GM12865 (cell line): Measurements from ENCODE around the gene PLN.

Source experiments
- DNase-seq: peaks from one replicate; pipeline ENCODE4 v3.0.0; 2010; ENCODE audit warnings: low read depth
- H3K4me3 ChIP-seq: 2 replicates; pipeline ENCODE4 v1.5.1; 2011; ENCODE audit warnings: mild to moderate bottlenecking, low read depth, low read length, control low read depth
- TF ChIP-seq, protein P1 (sequence below): IDR thresholded peaks from 2 replicates; pipeline ENCODE4 v1.5.1; 2011; ENCODE audit warnings: low read length, control low read depth, low read depth, inconsistent platforms; ENCODE audit not compliant: insufficient read depth; ENCODE audit errors: missing control alignments

PLN gene

GRCh38 chr6:118548136-118548535, at the start of gene PLN:
Gene PLN (plus strand): TSS chr6:118548296. CDS start chr6:118558922, 10,626 bp downstream.
- DNase-seq = no peak
- TF ChIP-seq, protein P1, sequence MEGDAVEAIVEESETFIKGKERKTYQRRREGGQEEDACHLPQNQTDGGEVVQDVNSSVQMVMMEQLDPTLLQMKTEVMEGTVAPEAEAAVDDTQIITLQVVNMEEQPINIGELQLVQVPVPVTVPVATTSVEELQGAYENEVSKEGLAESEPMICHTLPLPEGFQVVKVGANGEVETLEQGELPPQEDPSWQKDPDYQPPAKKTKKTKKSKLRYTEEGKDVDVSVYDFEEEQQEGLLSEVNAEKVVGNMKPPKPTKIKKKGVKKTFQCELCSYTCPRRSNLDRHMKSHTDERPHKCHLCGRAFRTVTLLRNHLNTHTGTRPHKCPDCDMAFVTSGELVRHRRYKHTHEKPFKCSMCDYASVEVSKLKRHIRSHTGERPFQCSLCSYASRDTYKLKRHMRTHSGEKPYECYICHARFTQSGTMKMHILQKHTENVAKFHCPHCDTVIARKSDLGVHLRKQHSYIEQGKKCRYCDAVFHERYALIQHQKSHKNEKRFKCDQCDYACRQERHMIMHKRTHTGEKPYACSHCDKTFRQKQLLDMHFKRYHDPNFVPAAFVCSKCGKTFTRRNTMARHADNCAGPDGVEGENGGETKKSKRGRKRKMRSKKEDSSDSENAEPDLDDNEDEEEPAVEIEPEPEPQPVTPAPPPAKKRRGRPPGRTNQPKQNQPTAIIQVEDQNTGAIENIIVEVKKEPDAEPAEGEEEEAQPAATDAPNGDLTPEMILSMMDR = no peak
- H3K4me3 ChIP-seq = no peak within 1 kb of the TSS

GRCh38 chr6:118500130-118501015, 47.7 kb upstream of the PLN start:
- TF ChIP-seq, protein P1 = no peak
- no peak for DNase-seq
- H3K4me3 ChIP-seq = no peak overlapping the region

DNA sequence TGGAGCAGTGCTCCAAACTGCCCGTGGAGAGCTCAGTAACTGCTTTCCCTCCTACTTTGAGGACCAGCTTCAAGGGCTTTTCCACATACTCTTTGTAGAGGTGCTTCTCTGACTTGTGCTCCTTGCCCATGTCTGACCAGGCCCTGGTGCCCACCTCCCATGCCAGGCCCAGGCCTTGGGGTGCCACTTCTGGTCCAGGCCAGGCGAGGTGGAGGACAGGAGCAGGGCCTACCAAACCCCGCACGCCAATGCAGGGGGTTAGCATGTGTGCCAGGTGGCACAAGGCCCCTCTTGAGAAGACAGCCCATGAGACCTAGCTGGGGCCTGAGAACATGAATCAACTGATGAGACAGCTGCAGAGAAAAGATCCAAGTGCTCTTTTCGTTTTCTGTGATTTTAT, 47.0 kb upstream of the PLN start:
- no peak overlapping the region for H3K4me3 ChIP-seq
- DNase-seq = no peak
- TF ChIP-seq, protein P1 = no peak

GRCh38 chr6:118501765-118502164, 46.3 kb upstream of the PLN start:
- H3K4me3 ChIP-seq = no peak overlapping the region
- DNase-seq = no peak
- TF ChIP-seq, protein P1 = no peak

DNA sequence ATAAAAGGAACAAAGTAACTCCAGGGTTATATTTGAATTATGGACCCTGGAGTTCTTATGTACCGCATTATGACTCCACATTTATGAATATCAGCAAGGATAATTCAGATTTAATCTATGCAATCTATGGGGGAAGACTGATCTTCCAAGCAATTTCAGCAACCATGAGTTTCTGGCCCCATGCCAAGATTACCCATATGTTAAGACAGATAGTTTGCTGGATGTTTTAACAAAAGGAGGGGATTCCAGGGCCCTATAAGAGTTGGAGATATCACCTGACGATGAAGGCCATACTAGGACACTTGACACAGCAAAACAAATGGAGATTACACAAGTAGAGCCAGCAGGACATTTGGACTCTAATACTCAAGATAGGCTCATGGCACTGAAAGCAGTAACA, 45.9 kb upstream of the PLN start:
- no peak for DNase-seq
- TF ChIP-seq, protein P1 = no peak
- no peak overlapping the region for H3K4me3 ChIP-seq

DNA sequence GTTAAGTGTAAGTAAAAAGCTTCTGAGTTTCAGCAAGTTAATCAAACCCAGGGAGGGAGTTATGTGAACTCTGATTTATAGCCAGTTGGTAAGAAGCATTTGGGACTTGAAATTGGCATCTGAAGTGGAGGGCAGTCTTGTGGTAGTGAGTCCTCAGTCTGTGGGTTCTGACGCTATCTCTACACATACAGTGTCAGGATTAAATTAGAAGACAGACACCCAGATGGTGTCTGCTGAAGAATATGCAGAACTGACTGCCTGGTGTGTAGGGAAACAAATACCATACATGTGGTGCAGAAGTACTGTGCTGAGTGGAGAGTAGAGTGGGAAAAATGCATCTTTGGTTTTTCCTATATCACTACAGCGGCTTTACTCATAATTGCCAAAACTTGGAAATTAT, 43.5 kb upstream of the PLN start:
- TF ChIP-seq, protein P1 = no peak

GRCh38 chr6:118505656-118506055, 42.4 kb upstream of the PLN start:
- DNase-seq = no peak
- no peak overlapping the region for H3K4me3 ChIP-seq
- TF ChIP-seq, protein P1 = no peak

More for the DNA sequence above, 43.5 kb upstream of the PLN start:
- H3K4me3 ChIP-seq = no peak overlapping the region
- no peak for DNase-seq
